AG09319 (cell line): ENCODE measurements around the gene SNRNP200.

ENCODE experiments used
- DNase-seq: peaks from one replicate; pipeline ENCODE4 v3.0.0-alpha.2; 2010; ENCODE audit warnings: low read depth; ENCODE audit errors: extremely low read depth
- TF ChIP-seq, protein P1 (sequence below): IDR thresholded peaks from 2 replicates; pipeline ENCODE4 v1.5.1; 2011; ENCODE audit warnings: low read depth, mild to moderate bottlenecking, inconsistent platforms, low read length, moderate library complexity

SNRNP200 gene

DNA sequence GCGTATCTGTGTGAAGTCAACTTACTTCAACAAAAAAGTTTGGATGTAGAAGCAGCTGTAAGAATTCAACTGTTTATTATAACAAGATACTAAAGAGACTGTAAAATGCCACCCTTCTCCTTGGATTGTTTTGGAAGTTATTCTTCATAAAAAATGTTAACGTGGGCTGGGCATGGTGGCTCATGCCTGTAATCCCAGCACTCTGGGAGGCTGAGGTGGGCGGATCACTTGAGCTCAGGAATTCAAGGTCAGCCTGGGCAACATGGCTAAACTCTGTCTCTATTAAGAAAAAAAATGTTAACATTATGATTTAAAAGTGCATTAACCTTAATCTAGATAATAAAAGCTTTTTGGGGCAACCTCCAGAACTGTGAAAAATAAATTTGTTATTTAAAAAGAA, 31.6 kb downstream of the SNRNP200 start:
- TF ChIP-seq, protein P1, sequence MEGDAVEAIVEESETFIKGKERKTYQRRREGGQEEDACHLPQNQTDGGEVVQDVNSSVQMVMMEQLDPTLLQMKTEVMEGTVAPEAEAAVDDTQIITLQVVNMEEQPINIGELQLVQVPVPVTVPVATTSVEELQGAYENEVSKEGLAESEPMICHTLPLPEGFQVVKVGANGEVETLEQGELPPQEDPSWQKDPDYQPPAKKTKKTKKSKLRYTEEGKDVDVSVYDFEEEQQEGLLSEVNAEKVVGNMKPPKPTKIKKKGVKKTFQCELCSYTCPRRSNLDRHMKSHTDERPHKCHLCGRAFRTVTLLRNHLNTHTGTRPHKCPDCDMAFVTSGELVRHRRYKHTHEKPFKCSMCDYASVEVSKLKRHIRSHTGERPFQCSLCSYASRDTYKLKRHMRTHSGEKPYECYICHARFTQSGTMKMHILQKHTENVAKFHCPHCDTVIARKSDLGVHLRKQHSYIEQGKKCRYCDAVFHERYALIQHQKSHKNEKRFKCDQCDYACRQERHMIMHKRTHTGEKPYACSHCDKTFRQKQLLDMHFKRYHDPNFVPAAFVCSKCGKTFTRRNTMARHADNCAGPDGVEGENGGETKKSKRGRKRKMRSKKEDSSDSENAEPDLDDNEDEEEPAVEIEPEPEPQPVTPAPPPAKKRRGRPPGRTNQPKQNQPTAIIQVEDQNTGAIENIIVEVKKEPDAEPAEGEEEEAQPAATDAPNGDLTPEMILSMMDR = no peak

DNA sequence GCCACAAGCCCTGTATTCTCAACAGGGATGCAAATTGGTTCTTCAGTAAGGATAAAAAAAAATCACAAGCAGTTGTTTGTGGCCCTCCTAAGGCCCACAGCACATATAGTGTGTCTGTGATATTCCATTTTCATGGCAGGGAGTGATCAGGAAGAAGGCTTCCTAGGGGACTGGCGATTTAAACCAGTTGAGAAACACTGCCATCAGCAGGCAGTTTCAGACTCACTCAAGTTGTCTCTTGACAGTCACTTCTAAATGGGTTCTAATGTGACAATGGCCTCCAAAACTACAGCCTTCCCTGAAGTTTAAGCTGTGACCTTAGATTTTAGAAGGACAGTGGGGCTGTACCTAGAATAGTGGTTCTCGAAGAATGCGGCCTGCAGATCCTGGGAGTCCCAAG, 33.4 kb downstream of the SNRNP200 start:
- TF ChIP-seq, protein P1 = no peak
- no peak for DNase-seq

More for the DNA sequence above, 31.6 kb downstream of the SNRNP200 start:
- no peak for DNase-seq

DNA sequence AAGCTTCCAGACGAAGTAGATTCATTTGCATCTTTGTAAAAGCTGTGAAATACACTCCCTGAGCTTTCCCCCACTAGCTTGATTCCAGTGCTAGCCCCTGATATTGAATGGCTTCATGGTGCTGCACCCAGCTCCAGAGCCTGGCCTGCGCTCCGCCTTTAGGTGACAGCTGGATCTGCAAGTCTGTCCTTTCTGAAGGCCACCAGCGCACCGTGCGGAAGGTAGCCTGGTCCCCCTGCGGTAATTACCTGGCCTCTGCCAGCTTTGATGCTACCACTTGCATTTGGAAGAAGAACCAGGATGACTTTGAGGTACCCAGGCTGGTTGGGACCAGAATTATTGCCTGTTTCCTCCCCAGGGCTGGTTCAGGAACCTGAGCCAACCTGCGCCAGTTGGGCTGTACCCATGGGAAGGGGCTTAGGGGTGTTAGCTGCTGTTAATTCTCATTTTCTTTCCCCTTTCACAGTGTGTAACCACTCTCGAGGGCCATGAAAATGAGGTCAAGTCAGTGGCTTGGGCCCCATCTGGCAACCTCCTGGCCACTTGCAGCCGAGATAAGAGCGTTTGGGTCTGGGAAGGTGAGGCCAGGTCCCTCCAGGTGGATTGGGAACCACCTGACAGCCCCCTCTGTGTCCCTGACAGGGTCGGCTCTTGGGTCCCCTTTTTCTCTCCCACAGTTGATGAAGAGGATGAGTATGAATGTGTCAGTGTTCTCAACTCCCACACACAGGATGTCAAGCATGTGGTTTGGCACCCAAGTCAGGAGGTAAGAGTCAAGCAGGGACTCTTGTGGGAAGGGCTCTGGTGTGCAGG, 38.0 kb downstream of the SNRNP200 start:
- DNase-seq = no peak
- TF ChIP-seq, protein P1 = peak; percentile 38

DNA sequence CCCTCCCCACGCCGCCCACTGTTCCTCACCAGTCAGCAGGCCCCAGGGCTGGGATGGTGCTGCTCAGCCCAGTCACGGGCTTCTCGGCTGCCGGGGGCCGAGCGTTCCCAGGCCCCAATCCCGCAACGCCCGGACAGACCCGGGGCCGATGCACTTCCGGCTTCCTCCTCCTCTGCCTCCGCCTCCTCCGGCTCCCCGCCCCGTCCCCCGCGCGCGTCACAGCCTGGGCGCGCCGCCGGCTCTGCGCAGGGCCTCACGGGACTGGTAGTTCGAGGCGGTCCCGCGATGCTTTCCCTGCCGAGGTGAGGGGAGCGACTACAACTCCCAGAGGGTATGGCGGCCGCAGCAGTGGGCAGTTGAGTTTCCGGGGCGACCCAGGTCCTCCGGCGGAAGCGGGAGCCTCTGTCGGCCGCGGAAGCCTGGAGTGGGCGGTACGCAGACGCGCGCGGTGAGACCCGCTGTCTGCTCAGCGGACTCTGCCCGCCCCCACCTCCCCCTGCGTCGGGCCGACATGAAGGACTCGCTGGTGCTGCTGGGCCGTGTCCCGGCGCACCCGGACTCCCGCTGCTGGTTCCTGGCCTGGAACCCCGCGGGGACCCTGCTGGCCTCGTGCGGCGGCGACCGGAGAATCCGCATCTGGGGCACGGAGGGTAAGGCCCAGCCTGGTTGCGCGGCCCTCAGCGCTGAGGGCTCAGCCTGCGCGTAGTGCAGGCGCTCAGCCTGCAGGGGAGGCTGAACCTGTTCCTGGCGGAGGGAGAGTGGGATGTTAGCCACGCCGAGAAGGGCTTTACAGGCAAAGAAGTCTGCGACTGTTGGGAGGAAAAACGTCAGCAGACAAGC, 39.3 kb downstream of the SNRNP200 start, which contains the start of the genes CIAO1 and TMEM127:
TSS of gene CIAO1 (plus strand) at position 386 of the 840 bp plus-strand sequence. CDS start at position 512, 126 bp downstream.
TSS of gene TMEM127 (minus strand) at position 158 of the 840 bp plus-strand sequence. CDS start 616 bp downstream, outside the sequence.
- TF ChIP-seq, protein P1 = peak; percentile 20
- peak; percentile 91 for DNase-seq

DNA sequence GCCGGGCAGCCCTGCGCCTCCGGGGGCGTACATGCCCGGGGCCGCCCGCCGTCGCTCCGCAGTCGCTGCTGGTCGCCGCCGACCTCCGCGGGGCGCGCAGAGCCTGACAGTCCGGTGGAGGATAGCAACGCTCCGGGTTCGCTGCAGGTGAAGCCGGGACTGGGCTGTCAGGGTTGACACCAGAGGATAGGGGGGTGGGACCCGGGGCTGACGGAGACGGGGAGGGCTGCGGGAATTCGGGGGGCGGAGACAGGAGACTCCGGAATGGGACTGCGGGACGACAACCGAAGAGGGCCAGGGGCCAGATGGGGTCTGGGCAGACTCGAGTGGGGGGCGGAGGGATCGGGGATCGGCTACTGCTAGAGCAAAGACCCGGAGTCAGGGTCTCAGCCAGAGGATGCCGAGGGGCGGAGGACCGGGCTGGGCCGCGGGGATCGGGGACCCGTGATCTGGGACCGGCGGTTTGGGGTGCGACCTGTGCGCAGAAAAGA, 40.0 kb downstream of the SNRNP200 start:
- TF ChIP-seq, protein P1 = no peak
- DNase-seq = no peak

DNA sequence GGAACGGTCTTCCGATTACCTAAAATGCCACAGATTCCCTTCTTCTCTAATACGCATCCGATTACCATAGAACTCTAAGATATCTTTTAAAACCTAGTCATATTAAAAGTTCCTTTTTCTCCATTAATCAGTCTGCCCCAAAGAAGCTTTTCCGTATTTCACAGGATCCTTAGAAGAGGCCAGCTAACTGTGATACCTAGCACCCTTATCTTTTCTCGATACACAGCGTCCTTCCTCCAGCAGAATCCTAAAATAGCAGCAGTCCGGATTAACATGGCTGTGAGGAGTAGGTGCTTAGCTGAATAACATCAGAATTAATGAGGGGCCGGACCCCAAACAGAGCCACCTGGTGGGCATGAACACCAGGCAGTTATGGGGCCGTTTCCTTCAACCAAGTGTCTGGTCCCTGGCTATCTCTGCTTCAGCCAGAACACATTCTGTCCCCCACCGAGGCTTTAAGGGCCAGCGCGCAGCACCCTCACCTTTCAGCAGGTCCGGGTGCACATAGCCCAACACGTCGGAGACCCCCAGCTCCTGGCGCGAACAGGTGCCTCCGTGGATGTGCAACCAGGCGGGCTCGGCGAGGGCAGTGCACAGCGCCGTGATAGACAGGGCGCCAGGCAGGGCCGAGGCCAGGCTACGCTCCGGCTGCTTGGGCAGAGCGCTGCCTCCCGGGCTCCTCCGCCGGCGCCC, 40.5 kb downstream of the SNRNP200 start:
- TF ChIP-seq, protein P1 = peak; percentile 41
- DNase-seq = no peak
